Measurements from ENCODE around the gene LRRC7. TPM values are rescaled to one million over a fixed set of nuclear protein-coding genes. Genes with fewer than 3 reads are reported as not detected.
A peak's percentile ranks its signal among the peaks of the same experiment; 100 is the strongest.

The LRRC7 gene
- total RNA-seq, 1 donor from 2014 or later: 0.94 TPM

DNA sequence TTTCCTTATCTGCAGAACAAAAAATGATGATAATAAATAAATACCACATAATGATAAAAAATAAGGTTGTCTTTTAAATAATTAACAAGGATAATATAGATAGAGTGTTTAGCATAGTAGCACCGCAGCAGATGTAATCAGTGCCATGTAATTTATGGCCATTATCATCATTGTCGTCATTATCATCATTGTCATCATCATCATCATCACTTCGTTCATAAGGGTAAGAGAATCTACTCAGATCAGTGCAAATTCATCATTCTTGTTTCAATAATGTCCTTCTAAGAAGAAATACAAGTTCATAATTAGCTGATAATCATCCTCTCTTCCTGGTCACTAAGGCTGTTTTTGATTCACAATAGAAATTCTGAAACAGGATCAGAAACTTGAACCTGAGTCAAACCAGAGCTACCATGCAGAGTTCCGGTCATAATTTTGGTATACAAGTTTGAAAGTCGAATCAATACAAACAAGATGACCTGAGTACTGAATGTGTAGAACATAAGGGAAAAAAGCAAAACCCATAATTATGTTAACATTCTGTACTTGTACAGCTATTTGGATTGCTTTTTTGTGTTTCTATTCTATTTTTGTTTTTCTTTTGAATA is 465.6 kb downstream of the LRRC7 start:
- Mint-ChIP-seq H3K4me3 (ENCODE audit: unreplicated experiment) (no peak overlapping the region), H3K9me3 (ENCODE audit: unreplicated experiment) (no peaks in the 10 kb centered on the region), H3K36me3 (ENCODE audit: unreplicated experiment) (no peaks in the 10 kb centered on the region), H3K27me3 (ENCODE audit: unreplicated experiment) (no peaks in the 10 kb centered on the region), H3K4me1 (ENCODE audit: unreplicated experiment) (peaks cover 15% of the 10 kb centered on the region), H3K27ac (ENCODE audit: unreplicated experiment) (no peak overlapping the region)
- no peak for DNase-seq (ENCODE audit: extremely low spot score, unreplicated experiment)
- TF ChIP-seq, protein P1, sequence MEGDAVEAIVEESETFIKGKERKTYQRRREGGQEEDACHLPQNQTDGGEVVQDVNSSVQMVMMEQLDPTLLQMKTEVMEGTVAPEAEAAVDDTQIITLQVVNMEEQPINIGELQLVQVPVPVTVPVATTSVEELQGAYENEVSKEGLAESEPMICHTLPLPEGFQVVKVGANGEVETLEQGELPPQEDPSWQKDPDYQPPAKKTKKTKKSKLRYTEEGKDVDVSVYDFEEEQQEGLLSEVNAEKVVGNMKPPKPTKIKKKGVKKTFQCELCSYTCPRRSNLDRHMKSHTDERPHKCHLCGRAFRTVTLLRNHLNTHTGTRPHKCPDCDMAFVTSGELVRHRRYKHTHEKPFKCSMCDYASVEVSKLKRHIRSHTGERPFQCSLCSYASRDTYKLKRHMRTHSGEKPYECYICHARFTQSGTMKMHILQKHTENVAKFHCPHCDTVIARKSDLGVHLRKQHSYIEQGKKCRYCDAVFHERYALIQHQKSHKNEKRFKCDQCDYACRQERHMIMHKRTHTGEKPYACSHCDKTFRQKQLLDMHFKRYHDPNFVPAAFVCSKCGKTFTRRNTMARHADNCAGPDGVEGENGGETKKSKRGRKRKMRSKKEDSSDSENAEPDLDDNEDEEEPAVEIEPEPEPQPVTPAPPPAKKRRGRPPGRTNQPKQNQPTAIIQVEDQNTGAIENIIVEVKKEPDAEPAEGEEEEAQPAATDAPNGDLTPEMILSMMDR (IDR thresholded peaks at IDR 0.05): no peak

DNA sequence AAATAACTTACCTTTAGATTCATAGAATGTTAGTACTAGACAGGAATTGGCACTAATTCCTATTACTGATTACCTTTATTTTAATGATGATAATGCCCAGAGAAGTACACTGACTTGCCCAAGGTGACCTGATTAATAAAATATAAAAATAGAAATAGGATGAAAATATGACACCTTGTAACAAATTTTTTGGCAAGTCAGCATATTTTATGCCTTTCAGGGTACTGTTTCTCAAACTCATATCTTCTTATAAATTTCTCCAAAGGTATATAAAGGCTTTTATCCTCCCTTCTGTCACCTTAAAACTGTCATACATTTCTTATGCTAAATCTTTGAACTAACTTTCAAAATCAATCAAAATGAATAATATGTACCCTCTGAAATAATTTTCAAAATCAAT is 466.2 kb downstream of the LRRC7 start:
- no peaks in the 10 kb centered on the region for H3K27me3 Mint-ChIP-seq (ENCODE audit: unreplicated experiment)
- no peak overlapping the region for H3K27ac Mint-ChIP-seq (ENCODE audit: unreplicated experiment)
- H3K36me3 Mint-ChIP-seq (ENCODE audit: unreplicated experiment): no peaks in the 10 kb centered on the region
- no peaks in the 10 kb centered on the region for H3K9me3 Mint-ChIP-seq (ENCODE audit: unreplicated experiment)
- H3K4me1 Mint-ChIP-seq (ENCODE audit: unreplicated experiment): peaks cover 17% of the 10 kb centered on the region
- H3K4me3 Mint-ChIP-seq (ENCODE audit: unreplicated experiment): no peak overlapping the region
- no peak for DNase-seq (ENCODE audit: extremely low spot score, unreplicated experiment)
- TF ChIP-seq, protein P1 (IDR thresholded peaks at IDR 0.05): no peak

DNA sequence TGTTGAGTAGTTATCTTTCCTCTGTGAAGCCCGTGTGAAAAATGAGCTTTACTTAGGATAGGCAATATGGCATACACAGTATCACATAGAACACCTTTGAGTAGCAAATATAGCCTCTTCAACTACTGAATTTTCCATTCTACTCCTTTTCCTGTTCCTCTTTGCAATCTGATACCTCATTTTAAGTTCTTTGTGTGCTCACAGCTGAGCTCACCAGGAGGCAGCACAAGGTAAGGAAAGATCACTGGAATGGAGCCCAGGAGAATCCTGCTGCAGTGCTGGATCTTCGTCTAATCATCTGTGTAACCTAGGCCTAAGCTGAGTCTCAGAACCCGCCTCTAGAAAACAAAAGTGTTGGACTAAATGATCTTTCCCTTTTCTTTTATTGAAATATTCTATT is 466.7 kb downstream of the LRRC7 start:
- Mint-ChIP-seq H3K27ac (ENCODE audit: unreplicated experiment) (no peak overlapping the region), H3K4me1 (ENCODE audit: unreplicated experiment) (peaks cover 17% of the 10 kb centered on the region)

DNA sequence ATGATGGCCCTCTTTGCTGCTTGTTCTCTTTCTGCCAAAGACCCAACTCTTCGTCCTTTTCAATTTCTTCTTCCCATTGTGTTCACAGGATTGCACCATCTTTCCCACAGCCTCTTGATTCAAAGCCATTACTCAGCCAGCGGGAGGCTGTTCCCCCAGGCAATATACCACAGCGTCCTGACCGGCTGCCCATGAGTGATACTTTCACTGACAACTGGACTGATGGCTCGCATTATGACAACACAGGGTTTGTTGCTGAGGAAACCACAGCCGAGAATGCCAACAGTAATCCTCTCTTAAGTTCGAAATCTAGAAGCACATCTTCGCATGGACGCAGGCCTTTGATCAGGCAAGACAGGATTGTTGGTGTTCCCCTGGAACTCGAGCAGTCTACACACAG is 470.3 kb downstream of the LRRC7 start:
- H3K4me1 Mint-ChIP-seq (ENCODE audit: unreplicated experiment): peaks cover 25% of the 10 kb centered on the region
- TF ChIP-seq, protein P1 (IDR thresholded peaks at IDR 0.05): no peak
- peak overlapping the region; percentile 67 for H3K27ac Mint-ChIP-seq (ENCODE audit: unreplicated experiment)
- DNase-seq (ENCODE audit: extremely low spot score, unreplicated experiment): peak; percentile 86
- no peak overlapping the region for H3K4me3 Mint-ChIP-seq (ENCODE audit: unreplicated experiment)
- H3K27me3 Mint-ChIP-seq (ENCODE audit: unreplicated experiment): no peaks in the 10 kb centered on the region
- H3K36me3 Mint-ChIP-seq (ENCODE audit: unreplicated experiment): no peaks in the 10 kb centered on the region
- H3K9me3 Mint-ChIP-seq (ENCODE audit: unreplicated experiment): no peaks in the 10 kb centered on the region

More for the DNA sequence above, 466.7 kb downstream of the LRRC7 start:
- Mint-ChIP-seq H3K27me3 (ENCODE audit: unreplicated experiment) (no peaks in the 10 kb centered on the region), H3K36me3 (ENCODE audit: unreplicated experiment) (no peaks in the 10 kb centered on the region), H3K9me3 (ENCODE audit: unreplicated experiment) (no peaks in the 10 kb centered on the region), H3K4me3 (ENCODE audit: unreplicated experiment) (no peak overlapping the region)
- TF ChIP-seq, protein P1 (IDR thresholded peaks at IDR 0.05): peak; percentile 55
- DNase-seq (ENCODE audit: extremely low spot score, unreplicated experiment): no peak

DNA sequence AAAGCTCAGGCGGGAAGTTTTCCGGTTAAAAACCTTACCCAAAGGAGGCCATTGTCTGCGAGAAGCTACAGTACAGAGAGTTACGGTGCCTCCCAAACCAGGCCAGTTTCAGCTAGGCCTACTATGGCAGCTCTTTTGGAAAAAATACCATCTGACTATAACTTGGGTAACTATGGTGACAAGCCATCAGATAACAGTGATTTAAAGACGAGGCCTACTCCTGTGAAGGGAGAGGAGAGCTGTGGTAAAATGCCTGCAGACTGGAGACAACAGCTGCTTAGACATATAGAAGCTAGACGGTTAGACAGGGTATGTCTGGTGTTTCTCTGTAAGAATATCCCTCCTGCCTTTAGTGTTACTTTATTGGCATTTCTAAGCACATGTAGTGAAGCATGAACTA is 471.8 kb downstream of the LRRC7 start:
- Mint-ChIP-seq H3K9me3 (ENCODE audit: unreplicated experiment) (no peaks in the 10 kb centered on the region), H3K27ac (ENCODE audit: unreplicated experiment) (no peak overlapping the region), H3K36me3 (ENCODE audit: unreplicated experiment) (no peaks in the 10 kb centered on the region), H3K27me3 (ENCODE audit: unreplicated experiment) (no peaks in the 10 kb centered on the region), H3K4me1 (ENCODE audit: unreplicated experiment) (peaks cover 33% of the 10 kb centered on the region), H3K4me3 (ENCODE audit: unreplicated experiment) (no peak overlapping the region)
- TF ChIP-seq, protein P1 (IDR thresholded peaks at IDR 0.05): no peak
- no peak for DNase-seq (ENCODE audit: extremely low spot score, unreplicated experiment)
